Prostate gland (tissue), 2 donors: ENCODE data around the gene TIPRL.

Experiments
- CTCF ChIP-seq, 4 experiments: fragments of 200-600 bp in 2 of 4; fragments of 450-650 bp in 2 of 4; sonication (generic) in 2 of 4; IDR thresholded peaks; 1 replicate in 3 of 4; 2 replicates in 1 of 4; pipeline ENCODE4 v1.5.1; 2016 to 2019; ENCODE audit warnings: antibody characterized with exemption in 4 of 4, mild to moderate bottlenecking in 2 of 4, moderate library complexity in 2 of 4
- POLR2A ChIP-seq: fragments of 450-650 bp; IDR thresholded peaks from one replicate; pipeline ENCODE4 v1.6.1; 2016; ENCODE audit warnings: antibody characterized with exemption, mild to moderate bottlenecking
- POLR2AphosphoS5 ChIP-seq: sonication (generic); formaldehyde crosslinking; IDR thresholded peaks from one replicate; pipeline ENCODE4 v1.6.1; 2017; ENCODE audit warnings: antibody characterized with exemption

- TF ChIP-seq CTCF (IDR thresholded peaks at IDR 0.05), result no peak
- no peak for TF ChIP-seq POLR2AphosphoS5
- TF ChIP-seq POLR2A, result no peak
These were observed 24.3 kb downstream of the TIPRL start for GRCh38 chr1:168202941-168203654.
